Activated CD4-positive, CD25-positive, alpha-beta regulatory T cell treated with anti-CD3 and anti-CD28 coated beads, Interleukin-2, amount 50 U/mL, for 72 hours (primary cell): ENCODE results near the gene MAP3K1.
"Not testable (repeated sequence)": the region's sequence is repeated elsewhere in the genome, so short reads cannot be mapped to it uniquely, and the experiment has no call there.

Experiments used
- DNase-seq: peaks from one replicate; pipeline ENCODE4 v3.0.0; 2021

MAP3K1 gene

DNA sequence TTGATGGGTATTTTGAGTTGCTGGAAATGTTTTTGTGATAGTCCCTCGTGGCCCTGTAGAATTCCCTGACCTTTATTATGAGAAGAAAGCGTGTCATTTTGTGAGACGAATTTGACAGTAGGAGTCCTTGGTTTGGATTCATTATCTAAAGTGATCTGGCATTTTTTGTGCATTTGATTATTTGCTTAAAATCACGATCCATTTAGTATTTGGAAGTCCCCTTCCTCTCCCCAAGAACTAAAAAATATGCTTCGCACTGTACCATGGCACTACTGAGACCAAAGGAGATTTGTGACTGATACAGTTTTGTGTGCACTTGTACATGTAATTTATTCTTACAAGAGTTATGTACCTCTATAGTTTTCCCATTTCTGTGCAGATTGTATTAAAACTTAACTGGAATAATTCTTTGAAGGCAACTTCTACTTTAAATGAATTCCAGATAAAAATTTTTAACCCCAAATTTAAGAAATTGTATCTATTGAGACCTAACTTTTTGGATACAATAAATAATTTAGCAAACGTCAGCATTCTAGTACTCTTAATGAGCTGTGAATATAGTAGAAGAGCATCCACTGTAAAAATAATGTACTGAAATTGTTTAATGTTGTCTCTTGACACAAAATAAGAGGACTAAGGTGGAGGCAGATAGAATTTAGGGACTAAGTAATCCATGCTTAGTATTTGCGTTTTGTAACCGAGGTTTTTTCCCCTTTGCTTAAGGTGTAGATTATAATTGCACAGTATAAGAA is 2.1 kb downstream of the MAP3K1 start:
- DNase-seq, result no peak

DNA sequence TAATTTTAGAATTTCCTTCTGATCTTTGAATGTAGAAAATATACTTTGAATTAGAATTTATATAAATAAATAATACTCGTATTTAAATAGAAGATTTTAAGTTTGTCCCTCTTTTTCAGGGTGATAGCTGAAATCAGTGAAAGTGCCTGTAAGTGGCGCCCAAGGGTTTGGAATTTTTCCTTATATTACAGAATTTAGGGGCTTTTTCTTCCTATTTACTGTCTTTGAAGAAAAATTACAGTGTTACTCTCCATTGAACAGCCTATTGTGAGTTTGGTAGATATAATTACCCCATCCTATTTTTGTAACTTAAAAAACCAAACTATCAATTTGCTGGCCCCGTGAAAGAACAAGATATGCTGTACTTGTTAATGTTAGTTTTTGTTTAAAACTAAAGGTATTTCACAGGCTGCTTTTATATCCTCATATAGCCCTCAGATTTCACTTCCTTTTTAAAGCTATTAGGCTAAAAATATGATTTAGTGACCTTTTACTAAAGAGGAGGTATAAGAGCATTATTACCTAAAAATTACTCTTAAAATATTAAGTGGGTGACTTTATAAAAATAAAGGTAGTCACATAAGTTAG is 3.2 kb downstream of the MAP3K1 start:
- DNase-seq, result no peak

DNA sequence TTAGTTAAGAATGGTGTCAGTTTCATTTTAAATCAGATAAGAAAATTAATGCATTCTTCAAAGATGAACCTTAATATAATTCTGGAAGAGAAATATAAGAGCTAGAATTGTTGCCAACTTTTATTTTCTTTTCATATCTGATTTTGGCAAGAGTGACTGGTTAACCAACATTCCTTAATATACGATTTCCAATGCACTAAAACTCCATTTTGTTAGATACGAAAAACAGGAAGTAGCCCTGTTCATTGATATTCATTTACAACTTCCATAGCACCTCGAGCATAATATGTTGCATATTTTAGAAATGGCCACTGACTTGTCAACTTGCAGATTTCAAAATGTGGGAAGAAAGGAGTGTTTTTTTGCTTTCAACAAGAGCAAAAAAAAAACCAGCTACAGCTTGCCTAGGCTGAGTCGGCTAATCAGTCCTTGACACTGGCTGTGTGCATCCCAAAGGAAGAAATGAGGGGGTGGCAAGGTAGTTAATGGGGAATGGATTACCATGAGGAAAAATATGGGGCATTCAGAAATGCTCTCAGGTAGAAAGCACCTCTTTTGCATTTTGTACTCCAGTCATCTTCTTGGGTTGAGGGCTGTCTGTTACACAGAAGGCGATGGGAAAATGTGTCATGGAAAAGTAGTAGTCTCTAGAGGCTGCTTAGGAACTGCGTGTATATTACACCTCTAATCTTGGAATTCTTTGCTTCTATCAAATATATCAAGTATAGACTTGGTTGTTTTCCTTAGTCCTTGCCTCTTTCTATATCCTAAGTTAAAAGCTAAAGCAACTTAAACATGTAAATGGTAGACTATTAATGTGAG is 3.9 kb downstream of the MAP3K1 start:
- no peak for DNase-seq

DNA sequence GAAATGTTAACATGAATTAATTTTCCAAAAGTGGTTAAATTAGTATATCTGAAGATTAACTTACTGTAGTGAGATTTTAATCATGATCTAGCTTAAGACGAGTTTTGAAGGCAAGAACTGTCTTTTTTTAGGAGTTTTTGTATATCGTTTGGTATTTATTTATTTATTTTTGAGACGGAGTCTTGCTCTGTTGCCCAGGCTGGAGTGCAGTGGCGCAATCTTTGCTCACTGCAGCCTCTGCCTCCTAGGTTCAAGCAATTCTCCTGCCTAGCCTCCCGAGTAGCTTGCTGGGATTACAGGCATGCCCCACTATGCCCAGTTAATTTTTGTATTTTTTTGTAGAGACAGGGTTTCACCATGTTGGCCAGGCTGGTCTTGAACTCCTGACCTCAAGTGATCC is 6.5 kb downstream of the MAP3K1 start:
- not testable (repeated sequence) for DNase-seq

DNA sequence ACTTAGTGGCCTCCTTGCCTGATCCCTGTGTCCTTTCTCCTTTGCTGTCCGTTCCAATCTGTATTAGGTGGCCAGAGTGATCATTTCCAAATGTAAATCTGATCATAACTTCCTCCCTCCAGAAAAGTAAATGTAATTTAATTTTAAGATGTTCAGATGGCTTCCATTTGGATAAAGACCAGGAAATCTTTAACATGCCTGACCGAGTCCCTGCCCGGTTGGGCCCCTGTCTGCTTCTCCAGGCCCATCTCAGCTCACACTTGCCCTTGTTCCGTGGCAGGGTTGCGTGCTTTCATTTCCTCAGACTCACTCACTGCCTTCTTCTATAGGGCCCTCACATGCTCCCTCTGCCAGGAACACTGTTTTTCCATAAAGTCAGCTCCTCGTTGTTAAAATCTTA is 7.6 kb downstream of the MAP3K1 start:
- no peak for DNase-seq

DNA sequence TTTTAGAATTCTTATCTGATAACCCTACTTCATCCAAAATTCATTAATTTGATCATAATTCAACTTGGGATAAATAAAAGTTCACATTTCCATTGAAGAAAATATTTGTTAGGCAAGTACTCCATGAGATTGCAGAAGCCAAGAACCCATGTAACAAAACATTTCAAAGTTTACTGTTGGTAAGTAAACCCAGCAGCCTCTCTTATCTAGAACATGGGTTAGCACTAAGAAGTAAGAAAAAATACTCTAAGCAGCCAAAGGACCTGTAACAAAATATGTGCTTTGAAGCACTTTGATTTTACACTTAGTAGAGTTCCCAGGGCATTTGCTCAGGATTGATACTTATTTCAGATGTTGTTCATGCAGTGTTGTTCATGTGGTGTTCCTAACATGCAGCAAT is 8.7 kb downstream of the MAP3K1 start:
- DNase-seq, result no peak

DNA sequence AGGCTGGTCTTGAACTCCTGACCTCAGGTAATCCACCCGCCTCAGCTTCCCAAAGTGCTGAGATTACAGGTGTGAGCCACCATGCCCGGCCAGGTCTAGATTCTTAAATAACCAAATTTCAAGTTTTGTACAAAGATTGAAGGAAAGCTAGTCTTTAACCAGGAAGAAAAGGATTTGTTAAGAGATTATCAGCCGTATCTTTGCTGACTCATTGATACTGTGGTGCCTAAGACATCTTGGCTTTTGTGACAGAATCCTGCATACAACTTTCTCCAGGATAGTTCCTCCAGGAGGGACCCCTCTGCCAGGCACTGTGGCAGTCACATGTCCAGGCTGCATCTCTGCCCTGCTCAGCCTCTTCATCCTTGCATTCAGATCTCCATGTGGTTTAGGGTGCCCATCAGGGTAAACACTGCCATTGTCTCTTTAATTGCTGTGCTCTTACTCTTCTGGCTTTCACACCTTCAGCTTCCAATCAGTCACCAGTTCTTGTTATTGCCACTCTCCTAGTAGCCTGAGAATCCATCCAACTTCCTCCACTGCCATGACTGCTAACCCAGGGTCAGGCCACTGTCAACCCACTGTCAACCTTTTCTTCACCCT is 10.0 kb downstream of the MAP3K1 start:
- DNase-seq, result no peak

DNA sequence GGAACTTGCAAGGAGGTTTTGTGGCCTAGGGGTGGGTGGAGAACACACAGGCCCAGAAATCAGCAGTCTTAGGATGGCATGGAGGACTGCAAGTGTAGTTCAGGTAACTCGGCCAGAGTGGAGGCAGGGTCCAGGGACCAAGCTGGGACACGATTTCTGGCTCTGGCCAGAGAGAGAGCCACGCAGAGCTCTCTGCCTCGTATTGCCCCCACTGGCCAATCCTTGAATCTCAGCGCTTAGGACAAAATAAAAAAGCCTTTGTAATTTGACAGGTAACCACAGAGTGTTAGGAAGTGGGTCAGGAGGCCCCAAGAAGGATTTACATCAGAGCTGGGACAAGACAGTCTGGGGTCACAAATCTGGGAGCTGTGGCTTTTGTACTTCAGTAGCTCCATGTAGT is 11.7 kb downstream of the MAP3K1 start:
- DNase-seq, result no peak

DNA sequence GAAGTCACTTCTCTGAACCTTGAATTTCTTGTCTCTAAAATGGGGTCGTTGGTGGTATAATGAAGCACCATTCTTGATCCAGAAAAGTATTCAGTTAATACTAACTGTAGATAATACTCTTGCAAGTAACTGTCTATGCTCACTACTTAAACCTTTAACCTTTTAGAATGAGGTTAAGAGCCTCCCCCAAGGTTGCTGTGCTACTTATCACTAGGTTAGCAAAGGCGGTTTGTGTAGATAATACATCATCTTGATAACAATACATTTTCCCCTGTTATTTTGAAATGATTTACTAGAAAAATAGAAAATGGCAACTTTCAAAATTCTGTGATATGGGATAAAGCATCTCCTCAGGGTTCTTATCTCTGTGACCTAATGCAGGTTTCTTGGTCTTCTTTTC is 12.6 kb downstream of the MAP3K1 start:
- DNase-seq, result no peak

DNA sequence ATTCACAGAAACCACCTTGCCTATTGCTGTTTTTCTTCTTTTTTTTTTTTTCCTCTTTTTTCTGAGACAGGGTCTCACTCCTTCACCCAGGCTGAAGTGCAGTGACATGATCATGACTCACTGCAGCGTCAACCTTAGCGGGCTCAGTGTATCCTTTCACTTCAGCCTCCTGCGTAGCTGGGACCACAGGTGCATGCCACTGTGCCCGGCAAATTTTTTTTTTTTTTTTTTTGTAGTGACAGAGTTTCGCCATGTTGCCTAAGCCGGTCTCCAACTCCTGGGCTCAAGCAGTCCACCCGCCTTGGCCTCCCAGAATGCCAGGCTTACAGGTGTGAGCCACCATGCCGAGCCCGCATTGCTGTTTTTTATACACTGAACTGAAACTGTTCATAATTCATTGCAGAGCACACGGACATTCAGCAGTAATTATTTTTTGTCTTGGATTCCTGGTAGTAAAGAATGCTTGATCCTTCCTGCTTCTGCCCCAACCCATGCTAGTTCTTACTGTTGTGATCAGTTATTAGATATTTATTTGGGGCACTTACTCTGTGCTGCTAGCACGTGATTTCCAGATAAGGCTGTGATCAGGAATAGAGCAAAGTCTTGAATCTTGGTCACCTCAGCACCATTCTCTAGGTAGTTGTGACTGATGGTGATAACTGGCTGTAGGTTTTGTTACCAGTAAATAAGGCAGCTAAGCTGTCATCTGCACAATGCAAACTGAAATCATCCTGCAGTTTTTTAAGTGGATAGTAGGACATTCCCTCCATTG is 14.0 kb downstream of the MAP3K1 start:
- no peak for DNase-seq

DNA sequence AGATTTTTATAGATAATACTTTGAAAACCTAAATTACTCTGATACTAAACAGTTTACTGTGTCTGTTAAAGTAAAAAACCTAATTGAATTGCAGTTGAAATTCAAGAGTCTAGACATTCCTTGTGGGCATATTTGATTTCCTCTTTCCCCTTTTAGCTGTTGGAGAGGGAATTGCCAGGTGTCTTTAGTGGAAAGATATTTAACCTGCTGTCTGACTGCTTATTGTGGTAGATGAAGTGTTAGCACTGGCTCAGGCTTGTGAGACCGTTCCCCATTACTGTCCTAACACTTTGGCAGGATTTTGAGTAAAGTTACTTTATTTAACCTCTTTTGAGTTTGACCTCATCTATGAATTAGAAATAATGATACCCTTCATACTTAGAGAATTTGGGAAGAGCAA is 16.4 kb downstream of the MAP3K1 start:
- no peak for DNase-seq

DNA sequence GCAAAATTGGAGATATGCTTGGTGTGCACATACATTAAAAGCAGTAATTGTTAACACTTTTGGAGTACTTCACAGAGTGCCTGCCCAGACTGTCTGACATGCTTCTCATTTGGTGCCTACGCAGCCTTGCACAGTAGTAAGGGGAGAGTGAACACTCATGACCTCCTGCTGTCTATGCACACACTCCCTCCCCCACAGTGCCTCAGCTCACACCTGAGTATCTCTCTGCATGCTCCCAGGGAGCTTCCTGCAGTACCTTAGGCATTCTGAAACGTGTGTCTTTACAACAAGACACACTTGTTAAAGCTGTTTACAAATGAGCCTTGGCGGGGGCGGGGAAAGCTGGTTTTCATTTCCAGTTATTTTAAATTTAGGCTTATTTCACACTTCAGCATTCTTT is 18.0 kb downstream of the MAP3K1 start:
- no peak for DNase-seq

DNA sequence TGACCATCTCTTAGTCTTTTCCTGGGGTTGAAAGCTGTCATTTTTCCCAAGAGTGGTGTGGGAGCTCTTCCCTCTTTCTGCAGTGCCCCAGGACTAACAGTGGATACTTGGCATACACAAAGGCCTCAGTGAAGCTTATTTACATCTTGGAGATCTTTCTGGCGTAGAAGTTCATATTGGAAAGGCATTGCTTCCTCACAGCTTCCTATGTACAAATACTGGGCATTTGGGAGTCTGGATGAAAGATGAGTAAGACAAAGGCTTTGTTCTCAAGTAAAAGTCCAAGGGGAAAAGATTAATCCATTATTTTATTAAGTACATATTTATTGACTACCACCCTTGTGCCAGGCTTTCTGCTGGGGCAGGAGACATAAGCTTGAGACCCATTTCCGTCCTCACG is 22.0 kb downstream of the MAP3K1 start:
- DNase-seq, result no peak

DNA sequence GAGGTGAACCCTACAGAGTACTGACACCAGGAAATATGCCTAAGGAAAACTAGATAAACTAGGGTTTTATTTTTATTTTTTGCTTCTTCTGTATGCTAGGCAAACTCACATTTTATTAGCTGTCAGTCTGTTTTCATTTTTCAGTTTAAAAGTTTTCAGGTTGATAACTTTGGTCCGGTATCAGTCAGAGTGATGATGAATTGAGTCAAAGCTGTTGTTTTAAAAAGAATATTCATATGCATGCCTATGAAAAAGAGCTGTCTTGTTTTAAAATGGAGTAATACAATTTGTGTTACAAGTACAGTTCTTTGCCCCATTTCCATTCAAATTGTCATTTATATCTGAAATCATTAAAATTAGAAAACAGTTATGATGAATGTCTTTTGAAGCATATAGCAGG is 22.6 kb downstream of the MAP3K1 start:
- no peak for DNase-seq

DNA sequence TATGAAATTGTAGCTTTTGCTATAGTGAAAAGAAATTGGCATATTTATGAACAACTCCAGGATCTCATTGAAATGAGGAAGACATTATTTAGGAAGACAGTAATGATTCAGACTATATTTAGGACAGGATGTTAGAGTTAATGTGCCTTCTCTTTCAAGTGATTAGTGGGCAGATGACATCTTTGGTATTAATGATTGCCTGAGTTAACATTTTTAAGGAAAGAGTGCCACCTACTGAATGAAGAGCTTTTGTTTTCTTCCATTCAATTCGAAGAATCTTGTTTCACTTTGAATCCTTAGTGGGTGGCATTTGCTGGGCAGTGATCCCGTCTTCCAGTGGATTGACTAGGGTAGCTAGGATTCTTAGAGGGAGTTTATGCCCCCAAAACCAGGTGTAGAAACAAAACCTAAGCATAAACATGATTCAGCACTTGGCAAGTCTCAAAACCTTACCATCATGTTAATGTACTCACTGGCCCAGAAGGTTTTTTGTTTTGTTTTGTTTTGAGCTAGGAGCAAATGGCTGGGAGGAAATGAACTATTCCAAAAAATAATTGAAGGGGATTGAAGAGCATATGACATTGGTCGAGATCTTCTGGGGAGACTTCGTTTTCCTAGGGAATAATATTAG is 23.2 kb downstream of the MAP3K1 start:
- DNase-seq, result no peak

DNA sequence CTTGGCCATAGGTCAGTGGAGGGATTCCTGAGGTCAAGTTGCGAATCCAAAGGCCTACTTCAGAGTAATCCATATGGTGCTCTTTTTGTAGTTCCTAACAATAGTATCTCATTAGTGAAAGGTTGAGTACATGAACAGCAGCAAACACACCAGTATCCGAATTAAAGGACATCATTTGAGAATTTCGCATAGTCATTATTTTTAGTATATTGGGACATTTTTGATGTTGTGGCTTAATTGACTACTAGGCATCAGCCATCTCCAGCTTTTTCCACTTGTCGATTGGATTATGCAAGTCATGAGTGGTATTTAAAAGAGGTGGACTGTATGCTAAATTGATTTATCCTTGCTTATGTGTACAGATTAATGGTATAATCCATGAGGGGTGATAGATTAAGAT is 23.7 kb downstream of the MAP3K1 start:
- DNase-seq, result no peak

DNA sequence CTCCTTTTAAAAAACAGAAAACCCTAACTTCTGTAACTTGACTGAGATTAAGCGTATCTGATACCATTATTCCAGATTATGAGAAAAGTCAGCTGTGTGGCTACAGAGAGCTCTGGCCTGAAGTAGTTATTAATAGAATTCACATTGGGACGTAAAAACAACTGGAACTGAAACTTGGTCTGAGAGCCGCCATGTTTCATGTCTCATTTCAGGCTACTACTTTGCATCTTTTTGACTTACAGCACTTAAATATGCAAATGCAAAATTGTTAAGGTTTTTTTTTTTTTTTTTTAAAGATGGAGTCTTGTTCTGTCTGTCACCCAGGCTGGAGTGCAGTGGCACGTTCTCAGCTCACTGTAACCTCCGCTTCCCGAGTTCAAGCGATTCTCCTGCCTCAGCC is 25.2 kb downstream of the MAP3K1 start:
- DNase-seq, result no peak

DNA sequence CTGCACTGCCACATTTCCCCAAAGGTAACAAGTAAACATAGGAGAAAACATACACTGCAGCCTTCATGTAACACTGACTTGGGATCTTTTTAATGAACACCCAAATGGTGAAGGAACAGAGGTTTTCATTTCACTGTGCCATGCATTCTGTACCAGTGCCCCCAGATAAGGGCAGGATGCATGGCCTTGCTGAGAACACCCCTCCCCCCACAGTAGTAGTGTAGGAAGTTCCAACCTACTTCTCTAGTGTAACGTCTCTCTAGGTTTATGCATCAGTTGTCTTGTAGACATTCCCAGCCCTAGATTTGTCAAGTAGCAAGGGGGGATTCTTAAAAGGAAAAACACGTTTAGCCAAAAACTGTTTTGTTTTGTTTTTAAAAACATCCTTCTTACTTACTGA is 29.9 kb downstream of the MAP3K1 start:
- DNase-seq, result no peak

DNA sequence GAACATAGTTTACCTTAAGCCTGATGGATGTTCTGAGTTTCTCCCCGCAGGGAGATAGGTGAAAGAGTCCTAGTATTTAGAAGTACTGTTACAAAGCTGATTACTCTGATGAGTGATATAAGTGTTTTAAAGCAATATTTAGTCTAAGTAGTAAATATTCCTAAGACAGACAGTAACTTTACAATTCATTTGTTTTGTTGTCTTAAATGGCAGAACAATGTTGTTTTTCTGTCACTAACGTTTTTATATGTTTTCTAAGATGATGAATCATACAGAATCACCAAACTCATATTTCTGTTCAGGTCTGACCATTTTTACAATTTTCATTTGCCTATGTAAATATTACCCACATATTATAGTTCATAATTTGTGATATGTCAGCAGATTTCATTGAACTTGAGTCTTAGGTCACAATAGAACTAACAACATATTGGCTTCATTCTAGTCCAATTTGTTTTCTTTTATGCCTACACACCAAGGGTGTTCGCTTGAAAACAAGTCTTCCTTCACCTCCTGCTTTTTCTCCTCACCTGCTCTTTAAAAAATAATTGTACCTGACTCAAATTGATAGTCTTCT is 30.6 kb downstream of the MAP3K1 start:
- DNase-seq, result no peak

DNA sequence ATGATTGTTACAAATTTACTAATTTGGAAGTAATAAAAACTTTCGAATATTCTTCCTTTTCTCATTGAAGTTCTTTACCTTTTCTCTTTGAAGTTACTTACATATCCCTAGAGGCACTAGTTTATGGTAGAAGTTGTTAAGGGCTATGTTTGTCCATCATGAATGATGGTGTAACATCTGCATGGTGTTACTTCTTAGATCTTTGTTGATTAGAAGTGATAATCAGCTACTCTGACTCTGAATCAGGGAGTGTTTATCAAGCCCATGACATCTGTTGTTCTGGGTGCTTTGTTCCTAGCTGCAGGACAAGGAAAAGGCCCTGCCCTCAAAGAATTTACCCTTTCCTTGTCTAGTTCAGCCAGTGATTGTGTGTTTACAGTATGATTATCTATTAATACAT is 32.9 kb downstream of the MAP3K1 start:
- DNase-seq, result no peak

DNA sequence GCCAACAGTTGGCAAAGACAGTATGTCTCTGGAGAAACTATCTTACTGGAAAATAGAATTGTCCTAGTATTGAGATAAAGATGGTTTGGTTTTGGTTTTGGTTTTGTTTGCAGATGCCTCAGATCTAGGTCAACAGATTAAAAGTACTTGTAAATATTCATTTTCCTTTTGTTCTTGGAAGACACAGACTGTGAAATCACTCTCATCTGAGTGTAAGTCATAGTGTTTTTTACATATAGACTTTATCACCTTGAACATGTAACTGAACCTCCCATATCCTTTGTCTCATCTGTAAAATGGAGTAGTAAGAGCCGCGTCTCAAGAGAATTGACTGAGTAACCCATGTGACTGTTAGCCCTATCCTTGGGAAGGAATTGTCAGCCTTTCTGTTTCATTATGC is 34.3 kb downstream of the MAP3K1 start:
- no peak for DNase-seq

DNA sequence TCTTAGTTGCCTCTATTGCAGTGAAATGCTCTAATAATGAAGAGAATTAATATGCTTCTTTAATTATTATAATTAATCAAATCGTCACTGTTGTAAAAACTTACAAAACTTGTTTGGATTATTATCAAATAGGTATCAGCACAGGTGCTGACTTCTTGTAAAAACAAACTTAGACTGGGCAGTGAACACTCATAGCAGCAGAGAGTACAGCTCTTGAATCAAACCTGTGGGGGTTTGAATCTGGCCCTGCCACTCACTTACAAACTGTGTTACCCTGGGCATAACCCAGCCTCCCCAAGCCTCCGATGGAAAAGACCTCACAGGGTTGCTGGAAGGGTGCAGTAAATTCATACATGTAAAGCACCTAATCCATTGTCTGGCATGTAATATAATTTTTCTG is 35.1 kb downstream of the MAP3K1 start:
- no peak for DNase-seq
